ENCODE measurements around the gene LRRC8E. TPM values are rescaled to one million over a fixed set of nuclear protein-coding genes. Genes with fewer than 3 reads are reported as not detected.
A peak's percentile ranks its signal among the peaks of the same experiment; 100 is the strongest.

Gene LRRC8E
- total RNA-seq, 1 donor from 2014 or later, result not detected

- Mint-ChIP-seq H3K9me3 (no peaks in the 10 kb centered on the region), H3K4me3 (ENCODE audit: low read depth) (peak within 1 kb of the TSS; percentile 63), H3K36me3 (ENCODE audit: low read depth) (no peaks in the 10 kb centered on the region), H3K27ac (no peak within 1 kb of the TSS), H3K27me3 (ENCODE audit: low read depth) (peaks cover 38% of the 10 kb centered on the region), H3K4me1 (ENCODE audit: low read depth) (peaks cover 14% of the 10 kb centered on the region)
- intact Hi-C loops (cut with micrococcal nuclease), result no loop called here
- no peak for DNase-seq (ENCODE audit: low spot score)
Measured at GRCh38 chr19:7874076-7874896, 14.0 kb upstream of the LRRC8E start, which contains the start of gene PRR36. TSS of gene PRR36 (minus strand) at chr19:7874390. CDS start at chr19:7873689, 701 bp downstream.

GRCh38 chr19:7874897-7875273 lies 13.4 kb upstream of the LRRC8E start:
- intact Hi-C loops (cut with micrococcal nuclease), result no loop called here
- H3K4me1 Mint-ChIP-seq (ENCODE audit: low read depth), result peaks cover 14% of the 10 kb centered on the region
- no peak overlapping the region for H3K27ac Mint-ChIP-seq
- DNase-seq (ENCODE audit: low spot score), result no peak
- peaks cover 38% of the 10 kb centered on the region for H3K27me3 Mint-ChIP-seq (ENCODE audit: low read depth)
- H3K4me3 Mint-ChIP-seq (ENCODE audit: low read depth), result no peak overlapping the region
- H3K9me3 Mint-ChIP-seq, result no peaks in the 10 kb centered on the region
- no peaks in the 10 kb centered on the region for H3K36me3 Mint-ChIP-seq (ENCODE audit: low read depth)

GRCh38 chr19:7877249-7877836 lies 11.0 kb upstream of the LRRC8E start:
- Mint-ChIP-seq H3K27ac (no peak overlapping the region), H3K36me3 (ENCODE audit: low read depth) (no peaks in the 10 kb centered on the region), H3K27me3 (ENCODE audit: low read depth) (peaks cover 27% of the 10 kb centered on the region), H3K4me3 (ENCODE audit: low read depth) (no peak overlapping the region), H3K4me1 (ENCODE audit: low read depth) (peaks cover 3% of the 10 kb centered on the region), H3K9me3 (no peaks in the 10 kb centered on the region)
- DNase-seq (ENCODE audit: low spot score), result no peak
- intact Hi-C loops (cut with micrococcal nuclease), result no loop called here

GRCh38 chr19:7879111-7879807 lies 9.1 kb upstream of the LRRC8E start:
- H3K4me1 Mint-ChIP-seq (ENCODE audit: low read depth), result peaks cover 1% of the 10 kb centered on the region
- no peak overlapping the region for H3K27ac Mint-ChIP-seq
- H3K4me3 Mint-ChIP-seq (ENCODE audit: low read depth), result no peak overlapping the region
- H3K27me3 Mint-ChIP-seq (ENCODE audit: low read depth), result peaks cover 20% of the 10 kb centered on the region
- no peak for DNase-seq (ENCODE audit: low spot score)
- no peaks in the 10 kb centered on the region for H3K9me3 Mint-ChIP-seq
- no peaks in the 10 kb centered on the region for H3K36me3 Mint-ChIP-seq (ENCODE audit: low read depth)
- intact Hi-C loops (cut with micrococcal nuclease), result no loop called here

- H3K4me1 Mint-ChIP-seq (ENCODE audit: low read depth), result peaks cover 1% of the 10 kb centered on the region
- no peaks in the 10 kb centered on the region for H3K36me3 Mint-ChIP-seq (ENCODE audit: low read depth)
- H3K27ac Mint-ChIP-seq, result no peak overlapping the region
- DNase-seq (ENCODE audit: low spot score), result no peak
- H3K27me3 Mint-ChIP-seq (ENCODE audit: low read depth), result peaks cover 16% of the 10 kb centered on the region
- no peaks in the 10 kb centered on the region for H3K9me3 Mint-ChIP-seq
- no peak overlapping the region for H3K4me3 Mint-ChIP-seq (ENCODE audit: low read depth)
- intact Hi-C loops (cut with micrococcal nuclease), result loop anchor here (10.0 kb wide), 1 partner anchor 745 kb away; no protein-coding TSS in a partner anchor
Measured at GRCh38 chr19:7879836-7880235, 8.5 kb upstream of the LRRC8E start.

- peaks cover 1% of the 10 kb centered on the region for H3K4me1 Mint-ChIP-seq (ENCODE audit: low read depth)
- intact Hi-C loops (cut with micrococcal nuclease), result loop anchor here (10.0 kb wide), 1 partner anchor 743 kb away; no protein-coding TSS in a partner anchor
- H3K27ac Mint-ChIP-seq, result no peak overlapping the region
- no peak overlapping the region for H3K4me3 Mint-ChIP-seq (ENCODE audit: low read depth)
- H3K9me3 Mint-ChIP-seq, result no peaks in the 10 kb centered on the region
- peaks cover 3% of the 10 kb centered on the region for H3K27me3 Mint-ChIP-seq (ENCODE audit: low read depth)
- H3K36me3 Mint-ChIP-seq (ENCODE audit: low read depth), result no peaks in the 10 kb centered on the region
- DNase-seq (ENCODE audit: low spot score), result no peak
Measured at GRCh38 chr19:7881910-7882309, 6.4 kb upstream of the LRRC8E start.

GRCh38 chr19:7883105-7883504 lies 5.2 kb upstream of the LRRC8E start:
- DNase-seq (ENCODE audit: low spot score), result no peak
- intact Hi-C loops (cut with micrococcal nuclease), result loop anchor here (10.0 kb wide), 1 partner anchor 742 kb away; no protein-coding TSS in a partner anchor
- Mint-ChIP-seq H3K4me1 (ENCODE audit: low read depth) (peaks cover 1% of the 10 kb centered on the region), H3K36me3 (ENCODE audit: low read depth) (no peaks in the 10 kb centered on the region), H3K27ac (no peak overlapping the region), H3K9me3 (no peaks in the 10 kb centered on the region), H3K4me3 (ENCODE audit: low read depth) (no peak overlapping the region), H3K27me3 (ENCODE audit: low read depth) (peaks cover 2% of the 10 kb centered on the region)

GRCh38 chr19:7883796-7884570 lies 4.3 kb upstream of the LRRC8E start:
- Mint-ChIP-seq H3K27me3 (ENCODE audit: low read depth) (peaks cover 4% of the 10 kb centered on the region), H3K9me3 (no peaks in the 10 kb centered on the region), H3K4me1 (ENCODE audit: low read depth) (peaks cover 1% of the 10 kb centered on the region), H3K36me3 (ENCODE audit: low read depth) (no peaks in the 10 kb centered on the region), H3K27ac (no peak overlapping the region), H3K4me3 (ENCODE audit: low read depth) (no peak overlapping the region)
- intact Hi-C loops (cut with micrococcal nuclease), result loop anchor here (10.0 kb wide), 1 partner anchor 741 kb away; no protein-coding TSS in a partner anchor
- no peak for DNase-seq (ENCODE audit: low spot score)

GRCh38 chr19:7885818-7886217 lies 2.5 kb upstream of the LRRC8E start:
- peaks cover 1% of the 10 kb centered on the region for H3K4me1 Mint-ChIP-seq (ENCODE audit: low read depth)
- intact Hi-C loops (cut with micrococcal nuclease), result loop anchor here (10.0 kb wide), 1 partner anchor 739 kb away; no protein-coding TSS in a partner anchor
- no peak for DNase-seq (ENCODE audit: low spot score)
- H3K9me3 Mint-ChIP-seq, result no peaks in the 10 kb centered on the region
- no peaks in the 10 kb centered on the region for H3K36me3 Mint-ChIP-seq (ENCODE audit: low read depth)
- H3K4me3 Mint-ChIP-seq (ENCODE audit: low read depth), result no peak overlapping the region
- no peak overlapping the region for H3K27ac Mint-ChIP-seq
- peaks cover 10% of the 10 kb centered on the region for H3K27me3 Mint-ChIP-seq (ENCODE audit: low read depth)

- no peaks in the 10 kb centered on the region for H3K36me3 Mint-ChIP-seq (ENCODE audit: low read depth)
- no peak for DNase-seq (ENCODE audit: low spot score)
Measured at GRCh38 chr19:7887408-7888144, 734 bp upstream of the LRRC8E start.

GRCh38 chr19:7888826-7889217 lies 512 bp downstream of the LRRC8E start:
- no peak for DNase-seq (ENCODE audit: low spot score)
- Mint-ChIP-seq H3K27me3 (ENCODE audit: low read depth) (peaks cover 10% of the 10 kb centered on the region), H3K9me3 (no peaks in the 10 kb centered on the region), H3K27ac (no peak overlapping the region), H3K36me3 (ENCODE audit: low read depth) (no peaks in the 10 kb centered on the region), H3K4me1 (ENCODE audit: low read depth) (peaks cover 2% of the 10 kb centered on the region), H3K4me3 (ENCODE audit: low read depth) (no peak overlapping the region)
- intact Hi-C loops (cut with micrococcal nuclease), result loop anchor here (10.0 kb wide), 1 partner anchor 736 kb away; no protein-coding TSS in a partner anchor

More at GRCh38 chr19:7887408-7888144, 734 bp upstream of the LRRC8E start:
- no peaks in the 10 kb centered on the region for H3K9me3 Mint-ChIP-seq
- H3K4me1 Mint-ChIP-seq (ENCODE audit: low read depth), result peaks cover 1% of the 10 kb centered on the region
- no peak overlapping the region for H3K27ac Mint-ChIP-seq
- intact Hi-C loops (cut with micrococcal nuclease), result loop anchor here (10.0 kb wide), 1 partner anchor 737 kb away; no protein-coding TSS in a partner anchor
- H3K4me3 Mint-ChIP-seq (ENCODE audit: low read depth), result no peak overlapping the region
- H3K27me3 Mint-ChIP-seq (ENCODE audit: low read depth), result peaks cover 10% of the 10 kb centered on the region
